ENCODE data around the gene MLLT10.

DNA sequence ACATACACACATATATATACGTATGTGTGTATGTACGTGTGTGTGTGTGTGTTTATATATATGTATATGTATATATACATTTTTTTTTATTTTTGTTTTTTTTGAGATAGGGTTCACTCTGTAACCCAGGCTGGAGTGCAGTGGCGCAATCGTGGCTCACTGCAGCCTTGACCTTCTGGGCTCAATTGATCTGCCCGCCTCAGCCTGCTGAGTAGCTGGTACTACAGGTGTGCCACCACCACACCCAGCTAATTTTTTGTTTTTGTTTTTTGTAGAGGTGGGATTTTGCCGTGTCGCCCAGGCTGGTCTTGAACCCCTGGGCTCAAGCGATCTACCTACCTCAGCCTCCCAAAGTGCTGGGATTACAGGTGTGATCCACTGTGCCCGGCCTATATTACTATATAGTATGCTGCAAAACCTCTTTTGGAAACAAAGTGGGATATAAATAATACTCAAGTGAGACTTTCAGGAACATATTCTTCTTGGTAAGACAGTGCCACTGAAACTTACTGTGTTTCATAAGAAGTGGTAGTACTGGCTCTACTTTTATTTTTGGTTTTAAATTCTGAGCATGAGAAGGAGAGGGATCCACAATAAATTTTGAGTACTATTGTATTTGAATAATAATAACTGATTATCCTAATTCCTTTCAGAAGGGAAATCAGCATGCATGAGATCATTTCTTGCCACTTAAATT is 51.0 kb downstream of the MLLT10 start:
- TF ChIP-seq POLR2A (IDR thresholded peaks at IDR 0.05), result no peak
- TF ChIP-seq, protein P1, sequence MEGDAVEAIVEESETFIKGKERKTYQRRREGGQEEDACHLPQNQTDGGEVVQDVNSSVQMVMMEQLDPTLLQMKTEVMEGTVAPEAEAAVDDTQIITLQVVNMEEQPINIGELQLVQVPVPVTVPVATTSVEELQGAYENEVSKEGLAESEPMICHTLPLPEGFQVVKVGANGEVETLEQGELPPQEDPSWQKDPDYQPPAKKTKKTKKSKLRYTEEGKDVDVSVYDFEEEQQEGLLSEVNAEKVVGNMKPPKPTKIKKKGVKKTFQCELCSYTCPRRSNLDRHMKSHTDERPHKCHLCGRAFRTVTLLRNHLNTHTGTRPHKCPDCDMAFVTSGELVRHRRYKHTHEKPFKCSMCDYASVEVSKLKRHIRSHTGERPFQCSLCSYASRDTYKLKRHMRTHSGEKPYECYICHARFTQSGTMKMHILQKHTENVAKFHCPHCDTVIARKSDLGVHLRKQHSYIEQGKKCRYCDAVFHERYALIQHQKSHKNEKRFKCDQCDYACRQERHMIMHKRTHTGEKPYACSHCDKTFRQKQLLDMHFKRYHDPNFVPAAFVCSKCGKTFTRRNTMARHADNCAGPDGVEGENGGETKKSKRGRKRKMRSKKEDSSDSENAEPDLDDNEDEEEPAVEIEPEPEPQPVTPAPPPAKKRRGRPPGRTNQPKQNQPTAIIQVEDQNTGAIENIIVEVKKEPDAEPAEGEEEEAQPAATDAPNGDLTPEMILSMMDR (IDR thresholded peaks at IDR 0.05), result no peak

Data from right lobe of liver (tissue), 4 donors.